ENCODE data around the gene VEGFB. TPM values are rescaled to one million over a fixed set of nuclear protein-coding genes. Genes with fewer than 3 reads are reported as not detected.
A peak's percentile ranks its signal among the peaks of the same experiment; 100 is the strongest.

The VEGFB gene
- total and polyA plus RNA-seq, 9 donors: 54.0 to 109 (median 92.1) TPM

GRCh38 chr11:64230171-64230984 lies 4.0 kb upstream of the VEGFB start, which contains the start of gene DNAJC4:
Gene DNAJC4 (plus strand): TSS chr11:64230548. CDS start chr11:64230855, 307 bp downstream.
- Histone ChIP-seq H3K36me3 (ENCODE audit: control insufficient read depth, insufficient read depth, low read length) (peaks cover 3% of the 10 kb centered on the region), H3K27me3 (ENCODE audit: control insufficient read depth, insufficient read depth, low read length) (no peaks in the 10 kb centered on the region), H3K9me3 (replicated peaks; ENCODE audit: control insufficient read depth, low read depth, low read length) (no peaks in the 10 kb centered on the region), H3K4me3 (ENCODE audit: low read length) (peak within 1 kb of the TSS; percentile 70), H3K27ac (ENCODE audit: low read length) (peak within 1 kb of the TSS; percentile 95), H3K4me1 (ENCODE audit: control insufficient read depth, insufficient read depth, low read length) (peaks cover 60% of the 10 kb centered on the region)
- peak; percentile 97 for DNase-seq
- under 1% methylated on average over 49 of the region's 62 CpGs for WGBS (ENCODE audit: insufficient coverage)

DNA sequence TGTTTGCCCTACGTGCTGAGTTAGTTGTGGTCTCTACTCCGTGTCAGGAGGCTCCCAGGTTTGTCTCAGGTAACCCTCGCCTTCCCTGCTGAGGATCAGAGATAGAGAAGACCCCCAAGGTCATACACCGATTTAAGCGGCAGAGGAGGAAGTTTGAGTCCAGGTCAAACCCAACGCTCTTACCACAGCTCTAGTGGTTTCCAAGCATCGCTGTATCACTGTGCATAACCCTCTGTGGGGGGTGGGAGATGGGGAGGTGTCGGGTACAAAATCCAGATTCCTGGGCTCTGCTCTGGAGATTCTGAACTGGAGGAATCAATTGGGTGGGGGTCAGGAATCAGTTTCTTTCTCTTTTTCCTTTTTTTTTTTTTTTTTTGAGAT lies 3.4 kb upstream of the VEGFB start:
- Histone ChIP-seq H3K36me3 (ENCODE audit: control insufficient read depth, insufficient read depth, low read length) (peaks cover 5% of the 10 kb centered on the region), H3K27ac (ENCODE audit: low read length) (peak overlapping the region; percentile 95), H3K27me3 (ENCODE audit: control insufficient read depth, insufficient read depth, low read length) (no peaks in the 10 kb centered on the region), H3K9me3 (replicated peaks; ENCODE audit: control insufficient read depth, low read depth, low read length) (no peaks in the 10 kb centered on the region), H3K4me3 (ENCODE audit: low read length) (peak overlapping the region; percentile 70), H3K4me1 (ENCODE audit: control insufficient read depth, insufficient read depth, low read length) (peaks cover 61% of the 10 kb centered on the region)
- peak; percentile 41 for DNase-seq
- 0% methylated on average over 2 of the region's 8 CpGs for WGBS (ENCODE audit: insufficient coverage)

GRCh38 chr11:64231546-64231945 lies 2.8 kb upstream of the VEGFB start:
- Histone ChIP-seq H3K9me3 (replicated peaks; ENCODE audit: control insufficient read depth, low read depth, low read length) (no peaks in the 10 kb centered on the region), H3K4me3 (ENCODE audit: low read length) (no peak overlapping the region), H3K36me3 (ENCODE audit: control insufficient read depth, insufficient read depth, low read length) (peaks cover 8% of the 10 kb centered on the region), H3K27me3 (ENCODE audit: control insufficient read depth, insufficient read depth, low read length) (no peaks in the 10 kb centered on the region), H3K27ac (ENCODE audit: low read length) (no peak overlapping the region), H3K4me1 (ENCODE audit: control insufficient read depth, insufficient read depth, low read length) (peaks cover 59% of the 10 kb centered on the region)
- DNase-seq: peak; percentile 32
- 90% methylated on average over 7 of the region's 7 CpGs for WGBS (ENCODE audit: insufficient coverage)

- peaks cover 12% of the 10 kb centered on the region for H3K36me3 ChIP-seq (ENCODE audit: control insufficient read depth, insufficient read depth, low read length)
- no peaks in the 10 kb centered on the region for H3K9me3 ChIP-seq (replicated peaks; ENCODE audit: control insufficient read depth, low read depth, low read length)
- peak; percentile 25 for DNase-seq
- H3K27me3 ChIP-seq (ENCODE audit: control insufficient read depth, insufficient read depth, low read length): no peaks in the 10 kb centered on the region
- H3K4me3 ChIP-seq (ENCODE audit: low read length): no peak overlapping the region
- WGBS (ENCODE audit: insufficient coverage): 74% methylated on average over 10 of the region's 15 CpGs
- peaks cover 50% of the 10 kb centered on the region for H3K4me1 ChIP-seq (ENCODE audit: control insufficient read depth, insufficient read depth, low read length)
- no peak overlapping the region for H3K27ac ChIP-seq (ENCODE audit: low read length)
Observed at GRCh38 chr11:64232182-64232966, 2.0 kb upstream of the VEGFB start.

- peak; percentile 15 for DNase-seq
- no peaks in the 10 kb centered on the region for H3K27me3 ChIP-seq (ENCODE audit: control insufficient read depth, insufficient read depth, low read length)
- peaks cover 50% of the 10 kb centered on the region for H3K4me1 ChIP-seq (ENCODE audit: control insufficient read depth, insufficient read depth, low read length)
- peaks cover 17% of the 10 kb centered on the region for H3K36me3 ChIP-seq (ENCODE audit: control insufficient read depth, insufficient read depth, low read length)
- no peak overlapping the region for H3K4me3 ChIP-seq (ENCODE audit: low read length)
- 83% methylated on average over 5 of the region's 8 CpGs for WGBS (ENCODE audit: insufficient coverage)
- no peak overlapping the region for H3K27ac ChIP-seq (ENCODE audit: low read length)
- H3K9me3 ChIP-seq (replicated peaks; ENCODE audit: control insufficient read depth, low read depth, low read length): no peaks in the 10 kb centered on the region
Observed at GRCh38 chr11:64232967-64233315, 1.4 kb upstream of the VEGFB start.

DNA sequence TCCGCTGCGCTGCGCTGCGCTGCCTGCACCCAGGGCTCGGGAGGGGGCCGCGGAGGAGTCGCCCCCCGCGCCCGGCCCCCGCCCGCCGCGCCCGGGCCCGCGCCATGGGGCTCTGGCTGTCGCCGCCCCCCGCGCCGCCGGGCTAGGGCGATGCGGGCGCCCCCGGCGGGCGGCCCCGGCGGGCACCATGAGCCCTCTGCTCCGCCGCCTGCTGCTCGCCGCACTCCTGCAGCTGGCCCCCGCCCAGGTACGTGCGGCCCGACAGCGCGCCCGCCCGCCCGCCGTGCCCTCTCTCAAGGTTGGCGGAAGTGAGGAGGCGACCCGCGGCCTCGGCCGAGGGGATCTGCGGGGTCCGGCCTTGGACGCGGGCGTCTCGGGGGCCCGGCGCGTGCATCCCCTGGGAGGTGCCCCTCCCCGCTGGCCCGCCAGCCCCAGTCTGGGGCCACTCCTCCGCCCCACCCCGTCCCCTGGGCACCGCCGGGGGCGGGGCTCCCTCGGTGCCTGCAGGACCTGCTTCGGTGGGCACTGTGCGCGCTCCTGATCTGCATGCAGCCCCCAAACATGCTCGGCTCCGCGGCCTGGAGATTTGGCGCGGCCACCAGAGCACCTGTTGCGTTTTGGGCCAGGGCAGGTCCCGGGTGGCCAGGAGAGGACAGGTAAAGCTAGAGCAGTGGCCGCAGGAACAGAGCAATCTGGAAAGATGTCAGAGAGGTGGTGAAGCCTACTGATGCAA lies 429 bp downstream of the VEGFB start:
- DNase-seq: peak; percentile 58
- H3K27ac ChIP-seq (ENCODE audit: low read length): peak overlapping the region; percentile 55
- H3K27me3 ChIP-seq (ENCODE audit: control insufficient read depth, insufficient read depth, low read length): no peaks in the 10 kb centered on the region
- peaks cover 27% of the 10 kb centered on the region for H3K36me3 ChIP-seq (ENCODE audit: control insufficient read depth, insufficient read depth, low read length)
- no peaks in the 10 kb centered on the region for H3K9me3 ChIP-seq (replicated peaks; ENCODE audit: control insufficient read depth, low read depth, low read length)
- under 1% methylated on average over 80 of the region's 80 CpGs for WGBS (ENCODE audit: insufficient coverage)
- peaks cover 52% of the 10 kb centered on the region for H3K4me1 ChIP-seq (ENCODE audit: control insufficient read depth, insufficient read depth, low read length)
- peak overlapping the region; percentile 53 for H3K4me3 ChIP-seq (ENCODE audit: low read length)

DNA sequence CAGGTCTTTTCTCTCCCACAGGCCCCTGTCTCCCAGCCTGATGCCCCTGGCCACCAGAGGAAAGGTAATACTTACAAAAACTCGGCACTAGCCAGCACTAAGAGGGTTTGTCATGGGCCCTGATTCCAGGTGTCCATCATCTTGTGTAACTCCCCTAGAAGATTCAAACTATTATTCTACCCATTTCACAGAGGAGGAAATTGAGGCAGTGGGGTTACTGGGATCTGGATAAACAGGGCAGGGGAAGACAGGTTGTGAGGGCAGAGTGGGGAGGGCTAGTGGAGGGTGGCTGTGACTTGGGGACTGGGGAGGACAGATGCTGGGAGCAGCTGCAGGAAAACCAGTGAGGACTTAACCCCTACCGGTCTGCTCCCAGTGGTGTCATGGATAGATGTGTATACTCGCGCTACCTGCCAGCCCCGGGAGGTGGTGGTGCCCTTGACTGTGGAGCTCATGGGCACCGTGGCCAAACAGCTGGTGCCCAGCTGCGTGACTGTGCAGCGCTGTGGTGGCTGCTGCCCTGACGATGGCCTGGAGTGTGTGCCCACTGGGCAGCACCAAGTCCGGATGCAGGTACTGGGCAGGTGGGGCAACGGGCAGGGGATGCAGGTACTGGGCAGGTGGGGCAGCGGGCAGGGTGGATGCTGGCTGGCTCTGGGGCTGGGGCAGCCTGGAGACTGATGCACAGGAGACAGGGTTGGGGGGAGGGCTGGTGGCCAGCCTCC lies 1.2 kb downstream of the VEGFB start:
- Histone ChIP-seq H3K27me3 (ENCODE audit: control insufficient read depth, insufficient read depth, low read length) (no peaks in the 10 kb centered on the region), H3K27ac (ENCODE audit: low read length) (peak overlapping the region; percentile 55), H3K9me3 (replicated peaks; ENCODE audit: control insufficient read depth, low read depth, low read length) (no peaks in the 10 kb centered on the region), H3K4me1 (ENCODE audit: control insufficient read depth, insufficient read depth, low read length) (peaks cover 58% of the 10 kb centered on the region), H3K4me3 (ENCODE audit: low read length) (peak overlapping the region; percentile 53), H3K36me3 (ENCODE audit: control insufficient read depth, insufficient read depth, low read length) (peaks cover 29% of the 10 kb centered on the region)
- 88% methylated on average over 11 of the region's 12 CpGs for WGBS (ENCODE audit: insufficient coverage)
- DNase-seq: peak; percentile 32

DNA sequence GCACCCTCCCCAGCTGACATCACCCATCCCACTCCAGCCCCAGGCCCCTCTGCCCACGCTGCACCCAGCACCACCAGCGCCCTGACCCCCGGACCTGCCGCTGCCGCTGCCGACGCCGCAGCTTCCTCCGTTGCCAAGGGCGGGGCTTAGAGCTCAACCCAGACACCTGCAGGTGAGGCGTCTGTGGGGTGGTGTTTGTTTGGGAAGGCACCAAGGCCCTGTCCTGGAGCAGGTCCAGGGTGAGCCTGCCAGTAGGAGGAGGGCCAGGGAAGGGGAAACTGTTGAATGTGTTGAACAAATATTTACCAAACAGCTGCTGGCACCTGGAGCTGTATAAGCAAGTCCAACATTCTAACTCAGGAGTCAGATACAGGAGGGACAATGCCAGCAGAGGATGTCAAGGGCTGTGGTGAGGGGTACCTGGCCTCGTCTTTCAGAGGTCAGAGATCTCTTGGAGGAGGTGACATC lies 3.1 kb downstream of the VEGFB start:
- Histone ChIP-seq H3K27me3 (ENCODE audit: control insufficient read depth, insufficient read depth, low read length) (no peaks in the 10 kb centered on the region), H3K27ac (ENCODE audit: low read length) (no peak overlapping the region), H3K36me3 (ENCODE audit: control insufficient read depth, insufficient read depth, low read length) (peaks cover 30% of the 10 kb centered on the region), H3K9me3 (replicated peaks; ENCODE audit: control insufficient read depth, low read depth, low read length) (no peaks in the 10 kb centered on the region), H3K4me3 (ENCODE audit: low read length) (no peak overlapping the region), H3K4me1 (ENCODE audit: control insufficient read depth, insufficient read depth, low read length) (peaks cover 52% of the 10 kb centered on the region)
- DNase-seq: peak; percentile 21
- 80% methylated on average over 5 of the region's 12 CpGs for WGBS (ENCODE audit: insufficient coverage)

DNA sequence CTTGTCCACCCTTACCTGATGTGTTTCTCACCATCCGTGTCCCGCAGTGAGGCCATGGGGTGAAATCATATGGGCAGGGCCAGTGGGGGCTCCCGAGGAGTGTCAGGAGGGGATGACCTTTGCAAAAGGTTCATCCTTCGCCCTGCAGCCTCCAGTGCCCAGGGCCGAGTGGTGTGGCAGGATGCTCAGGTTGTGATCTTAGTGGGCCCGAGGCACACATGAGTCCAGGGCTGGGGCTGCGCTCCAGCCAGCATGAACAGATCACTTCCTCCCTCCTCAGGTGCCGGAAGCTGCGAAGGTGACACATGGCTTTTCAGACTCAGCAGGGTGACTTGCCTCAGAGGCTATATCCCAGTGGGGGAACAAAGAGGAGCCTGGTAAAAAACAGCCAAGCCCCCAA lies 3.7 kb downstream of the VEGFB start:
- peaks cover 55% of the 10 kb centered on the region for H3K4me1 ChIP-seq (ENCODE audit: control insufficient read depth, insufficient read depth, low read length)
- H3K27me3 ChIP-seq (ENCODE audit: control insufficient read depth, insufficient read depth, low read length): no peaks in the 10 kb centered on the region
- WGBS (ENCODE audit: insufficient coverage): 93% methylated on average over 8 of the region's 9 CpGs
- DNase-seq: peak; percentile 21
- H3K4me3 ChIP-seq (ENCODE audit: low read length): no peak overlapping the region
- no peaks in the 10 kb centered on the region for H3K9me3 ChIP-seq (replicated peaks; ENCODE audit: control insufficient read depth, low read depth, low read length)
- no peak overlapping the region for H3K27ac ChIP-seq (ENCODE audit: low read length)
- H3K36me3 ChIP-seq (ENCODE audit: control insufficient read depth, insufficient read depth, low read length): peaks cover 34% of the 10 kb centered on the region

Data from muscle of leg (tissue), 11 donors.